ENCODE results near the gene EZH1.

DNA sequence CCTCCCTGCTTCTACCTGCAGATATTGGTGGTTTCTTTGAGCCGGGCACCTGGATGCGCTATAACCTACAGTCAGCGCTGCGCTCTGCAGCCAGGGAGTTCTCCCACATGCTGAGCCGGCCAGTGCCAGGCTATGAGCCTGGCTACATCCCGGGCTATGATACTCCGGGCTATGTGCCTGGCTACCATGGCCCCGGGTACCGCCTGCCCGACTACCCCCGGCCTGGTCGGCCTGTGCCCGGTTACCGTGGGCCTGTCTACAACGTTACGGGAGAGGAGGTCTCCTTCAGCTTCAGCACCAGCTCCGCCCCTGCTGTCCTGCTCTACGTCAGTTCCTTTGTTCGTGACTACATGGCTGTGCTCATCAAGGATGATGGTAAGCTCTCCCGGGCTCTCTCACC, 49.3 kb downstream of the EZH1 start:
- TF ChIP-seq CTCF (IDR thresholded peaks at IDR 0.05) (no peak), POLR2A (IDR thresholded peaks at IDR 0.05) (no peak)

All from upper lobe of left lung (tissue), 4 donors.